Measurements from ENCODE around the gene ZCCHC2. TPM values are rescaled to one million over a fixed set of nuclear protein-coding genes. Genes with fewer than 3 reads are reported as not detected.

The ZCCHC2 gene
- total RNA-seq, result 10 to 100 TPM; 50.4 to 81.2 (median 59.6) TPM
- 57.6 TPM for total RNA-seq (2013)

GRCh38 chr18:62522504-62523254 is at the start of gene ZCCHC2:
Gene ZCCHC2 (plus strand): TSS chr18:62523025. CDS start chr18:62523425, 400 bp downstream.
- Histone ChIP-seq H3K4me3 (ENCODE audit: low read length) (peak within 1 kb of the TSS; percentile 82), H3K27me3 (ENCODE audit: control insufficient read depth, insufficient read depth, low read length) (no peaks in the 10 kb centered on the region), H3K36me3 (ENCODE audit: control insufficient read depth, insufficient read depth, low read length) (no peaks in the 10 kb centered on the region), H3K9me3 (ENCODE audit: control insufficient read depth, insufficient read depth, low read length) (no peaks in the 10 kb centered on the region), H3K27ac (ENCODE audit: low read length) (peak within 1 kb of the TSS; percentile 91), H3K4me1 (ENCODE audit: control insufficient read depth, insufficient read depth, low read length) (peaks cover 16% of the 10 kb centered on the region)
- Mint-ChIP-seq H3K27me3 (ENCODE audit: low read depth in 2 of 2) (peaks cover 0 to 7% of the 10 kb centered on the region in 2 donors), H3K27ac (peak within 1 kb of the TSS; percentile 89 to 93), H3K4me1 (peaks cover 23 to 28% of the 10 kb centered on the region in 2 donors), H3K4me3 (peak within 1 kb of the TSS; percentile 91), H3K9me3 (no peaks in the 10 kb centered on the region), H3K36me3 (no peaks in the 10 kb centered on the region)
- peak; percentile 99 for DNase-seq
- TF ChIP-seq CTCF (IDR thresholded peaks at IDR 0.05), result no peak
- intact Hi-C loops (cut with micrococcal nuclease), result loop anchor here (5.0 to 10.0 kb wide), 2 partner anchors 192 to 900 kb away; partner anchors contain the start of genes PHLPP1 and VPS4B
- peak; percentile 78 to 91 (median 81) for ATAC-seq
- under 1% methylated on average over 87 of the region's 87 CpGs for WGBS (ENCODE audit: insufficient coverage)

GRCh38 chr18:62479574-62479973 is 43.3 kb upstream of the ZCCHC2 start:
- no peak overlapping the region for H3K4me3 ChIP-seq (ENCODE audit: low read length)
- intact Hi-C loops (cut with micrococcal nuclease), result no loop called here
- Mint-ChIP-seq H3K4me1 (no peaks in the 10 kb centered on the region), H3K27me3 (ENCODE audit: low read depth in 2 of 2) (peaks cover 12 to 49% of the 10 kb centered on the region in 2 donors), H3K9me3 (peaks cover 5 to 9% of the 10 kb centered on the region in 2 donors), H3K4me3 (no peak overlapping the region), H3K27ac (no peak overlapping the region), H3K36me3 (peaks cover 20% of the 10 kb centered on the region)
- H3K9me3 ChIP-seq (ENCODE audit: control insufficient read depth, insufficient read depth, low read length), result peaks cover 8% of the 10 kb centered on the region
- no peaks in the 10 kb centered on the region for H3K4me1 ChIP-seq (ENCODE audit: control insufficient read depth, insufficient read depth, low read length)
- no CpG with 5 or more reads among the region's 1 CpG for WGBS (ENCODE audit: insufficient coverage)
- ATAC-seq (no peak), DNase-seq (no peak)
- no peak overlapping the region for H3K27ac ChIP-seq (ENCODE audit: low read length)
- no peaks in the 10 kb centered on the region for H3K36me3 ChIP-seq (ENCODE audit: control insufficient read depth, insufficient read depth, low read length)
- H3K27me3 ChIP-seq (ENCODE audit: control insufficient read depth, insufficient read depth, low read length), result peaks cover 6% of the 10 kb centered on the region
- no peak for TF ChIP-seq CTCF (IDR thresholded peaks at IDR 0.05)

GRCh38 chr18:62480927-62481326 is 41.9 kb upstream of the ZCCHC2 start:
- Mint-ChIP-seq H3K4me1 (no peaks in the 10 kb centered on the region), H3K27ac (no peak overlapping the region), H3K9me3 (peaks cover 5 to 9% of the 10 kb centered on the region in 2 donors), H3K27me3 (ENCODE audit: low read depth in 2 of 2) (peaks cover 21 to 57% of the 10 kb centered on the region in 2 donors), H3K36me3 (peaks cover 20% of the 10 kb centered on the region), H3K4me3 (no peak overlapping the region)
- DNase-seq (no peak), ATAC-seq (no peak)
- no peak overlapping the region for H3K4me3 ChIP-seq (ENCODE audit: low read length)
- H3K27me3 ChIP-seq (ENCODE audit: control insufficient read depth, insufficient read depth, low read length), result peaks cover 6% of the 10 kb centered on the region
- peaks cover 8% of the 10 kb centered on the region for H3K9me3 ChIP-seq (ENCODE audit: control insufficient read depth, insufficient read depth, low read length)
- H3K4me1 ChIP-seq (ENCODE audit: control insufficient read depth, insufficient read depth, low read length), result no peaks in the 10 kb centered on the region
- H3K27ac ChIP-seq (ENCODE audit: low read length), result no peak overlapping the region
- TF ChIP-seq CTCF (IDR thresholded peaks at IDR 0.05), result no peak
- intact Hi-C loops (cut with micrococcal nuclease), result no loop called here
- H3K36me3 ChIP-seq (ENCODE audit: control insufficient read depth, insufficient read depth, low read length), result no peaks in the 10 kb centered on the region
